Erythroblast (primary cell): Measurements from ENCODE around the gene ZNF883.
A peak's percentile ranks its signal among the peaks of the same experiment; 100 is the strongest.

Experiments used
- DNase-seq, 2 experiments: peaks; one replicate each; lab custom pipeline; 2025; lab: John Stamatoyannopoulos, UW
- GATA1 ChIP-seq: IDR thresholded peaks from 2 replicates; pipeline ENCODE4 v1.6.1; 2011; ENCODE audit warnings: low read depth, mild to moderate bottlenecking, control low read depth, low read length, moderate library complexity
- POLR2A ChIP-seq: IDR thresholded peaks from 2 replicates; pipeline ENCODE4 v1.6.1; 2011; ENCODE audit warnings: mild to moderate bottlenecking, low read length

The ZNF883 gene

DNA sequence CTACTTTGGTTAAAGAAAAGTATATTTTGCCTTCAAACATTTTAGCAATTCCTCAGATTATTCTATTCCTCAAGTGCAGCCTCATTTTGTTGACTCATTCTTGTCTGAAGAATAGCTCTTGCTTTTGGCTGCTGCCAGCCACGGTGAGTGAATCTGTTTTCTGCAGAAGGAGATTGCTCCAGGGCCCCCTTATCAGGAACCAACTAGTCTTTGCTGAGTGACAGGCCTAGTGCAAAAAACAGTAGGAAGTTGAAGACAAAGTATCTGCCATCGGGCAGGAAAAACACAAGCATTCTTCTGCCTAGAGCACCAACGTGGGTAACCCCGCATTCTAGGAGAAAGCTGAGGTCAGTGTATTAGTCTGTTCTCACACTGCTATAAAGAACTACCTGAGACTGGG is 42.3 kb downstream of the ZNF883 start:
- DNase-seq: no peak

GRCh38 chr9:112955550-112955949 is 56.4 kb downstream of the ZNF883 start:
- DNase-seq: no peak
- TF ChIP-seq GATA1 (no peak), POLR2A (no peak)

More for the DNA sequence above, 42.3 kb downstream of the ZNF883 start:
- TF ChIP-seq POLR2A: no peak
- TF ChIP-seq GATA1: no peak

- no peak for DNase-seq
- TF ChIP-seq POLR2A (no peak), GATA1 (no peak)
Observed at GRCh38 chr9:112945620-112946208, 66.3 kb downstream of the ZNF883 start.

GRCh38 chr9:112939418-112939817 is 72.6 kb downstream of the ZNF883 start:
- DNase-seq: no peak
- TF ChIP-seq POLR2A: no peak
- no peak for TF ChIP-seq GATA1

- TF ChIP-seq POLR2A (no peak), GATA1 (no peak)
- DNase-seq: no peak
Observed at GRCh38 chr9:112933696-112934095, 78.3 kb downstream of the ZNF883 start.

DNA sequence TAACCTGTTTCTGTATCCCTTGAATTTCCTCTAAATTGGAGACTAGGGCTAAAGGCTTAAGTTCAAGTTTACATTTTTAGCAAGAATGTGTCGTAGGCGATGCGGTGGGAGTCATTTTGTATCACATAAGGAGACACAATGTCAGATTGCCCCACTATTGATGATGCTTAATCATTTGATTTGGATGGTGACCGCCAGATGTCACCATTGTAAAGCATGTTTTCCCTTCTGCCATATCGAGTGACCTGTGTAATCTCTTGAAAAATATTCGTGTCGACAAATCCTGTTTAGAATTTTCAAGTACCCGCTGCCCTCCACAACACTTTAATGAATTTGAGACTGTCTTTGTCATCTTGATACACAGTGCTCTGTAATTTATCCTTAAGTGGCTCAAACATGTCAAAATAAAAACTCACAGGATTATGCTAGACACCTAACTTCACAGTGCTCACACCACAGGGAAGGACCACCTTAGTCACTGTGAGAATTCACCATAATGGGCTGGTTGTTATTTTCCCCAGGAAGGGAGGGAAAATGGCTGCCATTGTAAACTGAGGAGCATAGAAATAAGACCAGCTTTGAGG is 86.8 kb downstream of the ZNF883 start:
- no peak for TF ChIP-seq GATA1
- TF ChIP-seq POLR2A: no peak
- peak; percentile 17 to 40 for DNase-seq

- DNase-seq: peak; percentile 26 to 53
- TF ChIP-seq POLR2A: no peak
- TF ChIP-seq GATA1: no peak
Observed at GRCh38 chr9:112921549-112921948, 90.4 kb downstream of the ZNF883 start.

GRCh38 chr9:112917987-112918362 is 94.0 kb downstream of the ZNF883 start:
- DNase-seq: no peak
- TF ChIP-seq POLR2A (no peak), GATA1 (no peak)

DNA sequence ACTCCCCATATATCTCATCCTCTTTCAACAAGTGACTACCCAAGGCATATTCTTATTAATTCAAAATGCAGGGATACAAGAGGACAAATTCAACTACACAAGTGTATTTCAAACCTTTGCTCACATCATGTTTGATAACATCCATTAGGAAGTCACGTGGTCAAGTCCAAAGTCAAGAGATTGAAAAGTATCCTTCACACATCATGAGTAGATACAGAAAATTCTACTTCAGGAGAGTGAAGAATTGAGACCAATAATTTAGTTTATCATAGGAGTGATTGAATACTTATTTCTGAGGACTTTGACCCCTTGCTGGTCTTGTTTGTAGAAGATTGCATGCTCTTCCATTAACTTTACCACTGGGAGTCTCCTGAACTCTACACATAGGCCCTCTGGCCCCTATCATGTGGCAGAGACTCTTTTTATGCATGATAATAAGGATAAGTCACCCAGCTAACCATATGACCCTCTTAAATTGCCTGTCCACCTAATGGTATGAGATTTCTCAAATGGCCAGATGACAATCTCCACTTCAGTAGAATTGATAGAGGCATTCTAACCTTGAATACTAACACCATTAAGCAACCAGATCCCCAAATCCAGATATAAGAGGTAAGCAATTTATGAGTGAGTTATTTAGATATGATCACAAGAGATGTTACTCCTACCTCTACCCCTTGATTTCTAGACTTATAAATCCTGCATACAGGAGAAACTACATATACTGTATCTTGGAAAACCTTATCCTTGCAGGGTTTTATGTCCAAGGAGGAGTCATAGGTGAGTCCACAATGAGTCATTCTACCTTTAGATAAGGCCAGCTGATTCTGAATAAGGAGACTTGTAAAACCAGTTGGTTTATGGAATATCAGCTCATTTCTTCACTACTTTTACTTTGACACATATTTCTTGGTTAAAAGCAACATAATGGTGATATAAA is 94.7 kb downstream of the ZNF883 start:
- no peak for DNase-seq
- TF ChIP-seq POLR2A (no peak), GATA1 (no peak)

GRCh38 chr9:112914524-112914923 is 97.5 kb downstream of the ZNF883 start:
- peak; percentile 5 to 12 for DNase-seq
- TF ChIP-seq POLR2A (no peak), GATA1 (no peak)

DNA sequence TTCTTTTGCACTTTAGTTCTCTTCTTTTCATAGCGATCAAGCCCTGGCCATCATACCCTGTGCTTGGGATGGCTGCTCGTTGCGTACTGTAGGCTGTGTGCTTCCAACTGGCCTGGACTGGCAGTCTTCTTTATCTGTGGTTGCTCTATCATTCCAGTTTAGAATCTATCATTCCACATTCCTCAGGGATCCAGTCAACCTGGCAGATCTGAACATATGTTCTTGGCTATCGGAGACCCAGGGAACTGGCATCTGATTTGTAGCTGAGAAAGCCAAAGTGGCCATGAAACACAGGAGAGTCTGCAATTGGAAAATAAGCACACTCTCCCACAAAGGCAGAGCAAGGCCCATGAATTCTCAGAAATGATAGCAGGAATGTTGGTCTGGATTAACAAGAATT is 98.7 kb downstream of the ZNF883 start:
- no peak for TF ChIP-seq GATA1
- no peak for TF ChIP-seq POLR2A
- no peak for DNase-seq

DNA sequence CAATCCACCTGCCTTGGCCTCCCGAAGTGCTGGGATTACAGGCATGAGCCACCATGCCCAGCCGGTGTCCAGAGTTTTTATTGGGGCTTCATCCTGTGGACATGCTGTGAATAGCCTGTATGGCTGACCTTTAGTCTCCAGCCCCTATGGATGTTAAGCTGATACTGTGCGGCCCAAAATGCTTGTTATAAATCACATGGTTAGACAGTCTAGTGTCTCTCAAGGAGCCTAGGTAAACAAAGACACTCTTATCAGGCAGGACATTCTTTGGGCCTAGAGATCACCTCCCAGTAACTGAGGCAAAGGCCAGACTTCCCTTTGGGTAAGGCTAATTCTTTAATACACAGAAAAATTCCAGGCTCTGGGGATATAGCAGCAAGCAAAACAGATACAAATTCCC is 99.4 kb downstream of the ZNF883 start:
- DNase-seq: no peak
- TF ChIP-seq GATA1 (no peak), POLR2A (no peak)

- TF ChIP-seq POLR2A: no peak
- no peak for TF ChIP-seq GATA1
- DNase-seq: no peak
Observed at GRCh38 chr9:112911736-112912135, 100.3 kb downstream of the ZNF883 start.
